NCI-H1417 treated with DMSO at 0.1 percent for 48 hours (cell line): ENCODE measurements around the gene SEC62.
"Not testable (repeated sequence)": the region's sequence is repeated elsewhere in the genome, so short reads cannot be mapped to it uniquely, and the experiment has no call there.

Experiments used
- DNase-seq: peaks from one replicate; lab custom pipeline; 2025; lab: John Stamatoyannopoulos, UW

The SEC62 gene

DNA sequence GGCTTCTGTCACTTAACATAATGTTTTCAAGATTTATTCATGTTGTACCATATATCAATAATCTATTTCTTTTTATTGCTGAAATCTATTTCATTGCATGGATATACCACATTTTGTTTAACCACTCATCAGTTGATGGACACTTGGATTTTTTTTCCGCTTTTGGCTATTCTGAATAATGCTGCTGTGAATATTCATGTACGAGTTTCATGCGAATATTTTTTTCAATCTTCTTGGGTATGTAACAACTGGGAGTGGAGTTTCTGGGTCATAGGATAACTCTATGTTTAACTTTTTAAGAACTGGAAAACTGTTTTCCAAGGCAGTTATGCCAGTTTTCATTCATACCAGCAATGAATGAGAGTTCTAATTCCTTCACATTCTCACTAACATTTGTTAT, 49.5 kb downstream of the SEC62 start:
- no peak for DNase-seq

- DNase-seq, result not testable (repeated sequence)
These were observed 52.7 kb downstream of the SEC62 start for GRCh38 chr3:170019306-170019705.

DNA sequence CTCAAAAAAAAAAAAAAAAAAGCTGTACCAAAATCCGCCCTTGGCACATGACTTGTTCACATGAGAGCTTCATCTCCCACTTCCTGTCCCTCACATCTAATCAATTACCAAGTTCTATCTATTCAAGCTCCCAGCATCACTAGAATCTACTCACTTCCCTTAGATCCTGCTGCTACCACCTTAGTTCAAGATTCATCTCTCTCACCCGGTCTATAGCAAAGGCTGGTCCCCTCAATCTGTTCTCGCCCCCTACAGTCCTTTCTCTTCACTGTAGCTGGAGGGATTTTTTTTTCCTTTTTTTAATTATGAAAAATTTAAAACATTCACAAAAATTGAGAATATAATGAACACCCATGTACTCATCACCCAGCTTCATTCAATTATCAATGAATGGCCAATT, 54.5 kb downstream of the SEC62 start:
- no peak for DNase-seq

DNA sequence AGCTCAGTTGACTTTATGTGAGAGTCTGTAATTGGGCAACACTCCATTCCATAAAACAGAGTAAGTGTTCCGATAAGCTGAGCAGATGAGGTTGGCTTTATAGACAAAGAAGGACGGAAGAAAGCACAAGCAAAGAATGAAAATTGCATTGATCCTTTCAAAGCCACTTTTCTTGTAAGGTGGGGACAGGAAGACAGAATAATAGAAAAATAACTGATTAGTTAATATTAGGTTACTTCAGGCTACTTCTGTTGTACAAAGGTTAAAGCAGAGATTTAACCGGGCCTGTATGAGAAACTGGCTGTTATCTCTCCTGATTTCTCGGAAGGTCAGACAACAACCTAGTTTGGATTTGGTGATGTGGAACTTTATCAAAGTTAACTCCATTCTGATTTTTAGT, 55.7 kb downstream of the SEC62 start:
- no peak for DNase-seq

GRCh38 chr3:170023165-170023564, 56.6 kb downstream of the SEC62 start:
- DNase-seq, result no peak

GRCh38 chr3:170024581-170024980, 58.0 kb downstream of the SEC62 start:
- DNase-seq, result no peak

DNA sequence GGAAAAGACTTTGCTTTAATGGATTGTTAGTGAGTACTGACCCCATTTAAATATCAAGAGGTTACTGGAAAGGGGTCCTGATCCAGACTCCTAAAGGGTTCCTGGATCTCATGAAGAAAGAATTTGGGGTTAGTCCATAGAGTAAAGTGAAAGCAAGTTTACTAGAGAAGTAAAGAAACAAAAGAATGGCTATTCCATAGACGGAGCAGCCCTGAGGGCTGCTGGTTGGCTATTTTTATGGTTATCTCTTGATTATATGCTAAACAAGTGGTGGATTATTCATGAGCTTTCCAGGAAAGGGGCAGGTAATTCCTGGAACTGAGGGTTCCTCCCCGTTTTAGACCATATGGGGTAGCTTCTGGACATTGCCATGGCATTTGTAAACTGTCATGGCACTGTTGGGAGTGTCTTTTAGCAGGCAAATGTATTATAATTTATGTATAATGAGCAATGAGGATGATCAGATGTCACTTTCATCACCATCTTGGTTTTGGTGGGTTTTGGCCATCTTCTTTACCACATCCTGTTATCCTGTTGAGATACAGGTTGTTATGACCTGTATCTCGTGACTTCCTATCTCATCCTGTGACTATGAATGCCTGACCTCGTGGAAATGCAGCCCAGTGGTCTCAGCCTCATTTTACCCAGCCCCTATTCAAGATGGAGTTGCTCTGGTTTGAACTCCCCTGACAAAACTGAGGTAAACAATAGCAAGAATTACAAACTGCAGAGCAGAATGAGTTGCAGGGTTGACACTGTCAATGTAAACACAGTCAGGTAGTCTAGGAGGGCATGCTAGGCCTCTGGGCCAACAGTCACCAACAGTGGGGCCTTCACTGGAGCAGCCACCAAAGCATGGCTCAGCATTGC, 60.9 kb downstream of the SEC62 start:
- no peak for DNase-seq

GRCh38 chr3:170033489-170033888, 66.9 kb downstream of the SEC62 start:
- DNase-seq, result no peak

- DNase-seq, result peak; percentile 17
These were observed 71.1 kb downstream of the SEC62 start, which contains the start of gene GPR160 for GRCh38 chr3:170037463-170038433. Gene GPR160, plus strand, starts transcription at chr3:170037995. Its CDS starts 45,978 bp downstream, at chr3:170083973.

DNA sequence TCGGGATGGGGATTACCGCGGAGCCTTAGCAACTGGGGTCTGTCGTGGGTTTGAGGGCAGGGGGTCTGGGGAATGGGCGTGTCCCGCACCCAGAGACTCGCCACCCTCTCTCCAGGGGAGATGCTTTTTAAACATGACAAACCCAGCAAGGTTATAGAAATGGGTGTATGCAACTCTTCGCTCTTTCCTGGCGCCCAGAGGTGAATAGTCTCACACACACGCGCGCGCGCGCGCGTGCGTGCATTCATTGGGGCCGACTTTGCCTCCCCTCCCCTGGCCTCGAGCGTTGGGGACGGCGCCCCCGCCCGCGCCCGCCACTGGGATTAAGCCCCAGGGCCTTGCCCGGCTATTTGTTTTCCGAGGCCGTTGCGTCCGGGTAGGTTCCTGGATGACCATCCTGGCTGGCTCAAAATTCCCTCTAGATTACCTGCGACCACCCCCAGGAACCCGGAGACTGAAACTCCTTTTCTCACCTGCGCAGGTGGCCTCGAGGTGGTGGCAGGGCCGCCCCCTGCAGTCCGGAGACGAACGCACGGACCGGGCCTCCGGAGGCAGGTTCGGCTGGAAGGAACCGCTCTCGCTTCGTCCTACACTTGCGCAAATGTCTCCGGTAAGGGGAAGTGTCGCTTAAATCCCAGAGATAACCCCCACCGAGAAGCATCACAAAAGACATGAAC, 72.0 kb downstream of the SEC62 start:
- no peak for DNase-seq

DNA sequence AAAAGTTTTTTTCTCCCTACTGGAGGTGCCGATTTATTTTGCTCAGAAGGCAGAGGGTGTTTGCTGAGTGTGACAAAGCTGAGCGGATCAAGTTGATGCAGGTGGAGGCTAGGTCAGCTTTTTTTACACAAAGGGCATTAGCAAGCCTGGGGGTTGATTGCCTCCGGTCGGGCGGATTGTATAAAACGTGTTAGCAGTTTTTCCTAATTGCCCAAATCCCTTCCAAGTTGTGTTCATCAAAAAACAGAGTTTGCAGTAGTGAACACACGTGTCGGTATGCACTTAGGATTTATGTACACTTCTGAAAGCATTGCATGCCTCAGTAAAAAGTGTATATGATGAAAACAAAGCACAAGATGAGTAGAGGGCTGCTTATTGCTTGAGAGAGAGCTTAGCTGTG, 73.8 kb downstream of the SEC62 start:
- DNase-seq, result no peak

DNA sequence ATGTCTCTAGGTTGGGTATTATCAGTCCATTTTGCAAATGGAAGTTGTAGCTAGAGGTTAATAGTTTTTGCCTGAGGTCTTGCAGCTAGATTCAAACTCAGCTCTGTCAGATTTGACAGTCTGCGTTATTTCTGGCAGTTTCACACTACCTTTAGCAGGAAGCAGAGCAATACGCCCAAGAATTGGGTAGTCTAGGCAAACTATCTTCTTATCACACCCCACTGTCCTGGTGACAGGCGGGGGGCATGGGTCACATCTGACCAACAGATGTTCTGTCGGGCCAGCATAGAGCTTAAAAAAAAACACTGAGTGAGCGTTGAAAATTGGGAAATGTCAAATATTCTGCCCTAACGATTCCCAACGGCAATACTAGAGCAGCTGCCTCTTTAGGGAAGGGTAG, 76.9 kb downstream of the SEC62 start:
- DNase-seq, result no peak

- no peak for DNase-seq
These were observed 77.7 kb downstream of the SEC62 start for GRCh38 chr3:170044271-170044670.

DNA sequence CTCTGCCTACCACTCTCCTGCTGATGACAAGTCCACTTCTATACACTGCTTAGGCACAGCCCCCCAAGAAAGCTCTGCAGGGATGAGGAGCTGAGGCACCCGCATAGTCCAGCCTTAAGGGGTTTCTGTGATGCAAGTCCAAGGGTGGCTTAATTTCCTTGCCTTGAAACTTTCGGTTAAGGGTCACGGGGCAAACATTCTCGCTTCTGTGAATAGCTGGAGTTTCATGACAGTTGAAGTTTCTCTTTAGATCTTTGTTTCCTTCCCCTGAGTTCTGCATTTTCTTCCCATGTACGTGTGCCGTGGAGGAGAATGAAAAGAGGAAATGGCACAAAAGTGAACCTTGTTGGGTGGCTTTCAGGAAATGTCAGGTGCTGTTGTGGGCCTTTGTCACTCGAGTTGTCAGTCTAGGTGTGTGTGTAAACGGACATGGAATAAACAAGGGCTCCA, 78.2 kb downstream of the SEC62 start:
- no peak for DNase-seq

DNA sequence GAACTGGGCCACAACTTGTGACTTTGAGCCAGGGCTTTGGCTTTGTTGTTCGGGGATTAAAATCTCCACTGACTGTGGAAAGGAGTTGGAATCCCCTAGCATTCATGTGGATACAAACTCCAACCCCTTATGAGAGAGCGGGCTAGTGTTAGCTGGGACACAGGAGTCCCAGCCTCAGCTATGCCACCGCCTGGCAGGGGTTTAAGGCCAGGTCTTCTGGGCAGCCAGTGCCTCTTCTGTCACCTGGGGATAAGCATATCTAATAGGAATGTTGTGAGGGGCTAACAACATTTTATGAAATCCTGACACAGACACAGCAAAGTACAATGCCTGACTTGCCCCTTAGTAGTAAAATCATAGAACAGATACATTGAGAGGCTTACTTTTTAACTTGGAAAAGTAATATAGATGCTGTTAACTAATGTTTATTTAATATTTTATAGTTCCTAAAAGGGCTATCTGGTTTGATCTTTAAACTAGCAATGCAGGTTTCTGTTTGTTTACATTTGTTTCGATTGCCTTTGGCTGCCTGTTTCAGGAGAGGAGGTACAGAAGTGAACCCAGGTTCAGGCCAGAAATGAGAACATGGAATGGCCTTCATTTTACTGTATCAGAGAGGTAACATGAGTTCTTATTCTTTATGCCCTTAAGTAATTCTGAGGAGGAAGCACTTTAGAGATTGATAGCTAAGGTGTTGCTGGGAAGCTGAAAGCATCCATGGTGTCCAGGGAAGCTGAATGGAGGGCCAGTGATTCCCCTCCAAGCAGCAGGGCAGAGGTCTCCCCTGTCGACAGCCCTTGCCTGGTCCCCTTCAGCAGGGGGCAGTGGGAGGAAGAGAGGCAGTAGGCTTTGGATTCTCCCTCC, 79.9 kb downstream of the SEC62 start:
- DNase-seq, result no peak

- no peak for DNase-seq
These were observed 80.5 kb downstream of the SEC62 start for GRCh38 chr3:170047133-170047404.
